ENCODE results near the gene IRF9. TPM values are rescaled to one million over a fixed set of nuclear protein-coding genes. Genes with fewer than 3 reads are reported as not detected.
A peak's percentile ranks its signal among the peaks of the same experiment; 100 is the strongest.

IRF9 gene
- total and polyA plus RNA-seq, 2 of the 13 experiments (the other 11 are each of a cell fraction or from before 2014, with no cell fraction given), result 14.9 to 49.7 TPM

DNA sequence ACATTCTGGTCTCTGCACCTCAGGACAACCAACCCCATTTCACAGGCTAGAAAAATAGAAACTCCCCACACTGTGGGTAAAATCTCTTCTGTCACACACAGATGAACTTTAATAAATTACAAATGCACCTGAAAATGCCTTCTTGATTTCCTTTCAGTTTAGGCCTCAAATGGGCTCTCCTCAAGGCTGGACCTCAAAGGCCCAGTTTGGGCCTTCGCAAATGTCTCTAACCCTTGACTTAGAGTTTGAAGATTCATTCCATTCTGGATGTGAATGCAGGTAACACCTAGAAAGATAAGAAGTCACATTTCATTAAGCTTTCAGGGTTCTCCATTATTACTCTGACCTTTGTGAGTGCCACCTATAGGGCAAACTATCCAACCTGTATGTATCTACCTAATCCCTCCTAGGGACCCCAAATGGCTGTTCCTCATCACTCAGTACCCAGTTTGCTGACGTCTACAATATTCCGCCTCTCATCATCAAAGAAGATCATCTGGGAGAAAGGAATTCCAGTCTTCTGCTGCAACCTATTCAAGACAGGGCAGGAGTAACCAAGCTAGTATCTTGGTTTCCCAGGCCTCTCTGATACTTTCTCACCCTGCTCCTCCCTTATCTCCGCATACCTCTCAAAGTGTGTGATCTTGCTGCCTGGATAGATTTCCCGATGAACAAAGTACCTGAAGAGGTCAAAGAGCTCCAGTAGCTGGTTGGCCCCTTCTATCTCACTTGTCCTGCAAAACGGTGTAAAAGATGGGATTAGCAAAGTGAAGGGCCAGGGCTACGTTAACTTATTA is 53.0 kb downstream of the IRF9 start:
- no peaks in the 10 kb centered on the region; a peak in 1 of 5 replicates for H3K27me3 ChIP-seq (ENCODE audit: control insufficient read depth in 1 of 2, insufficient read depth in 2 of 2, low read length in 2 of 2)
- WGBS (ENCODE audit: low lambda C conversion rate), result 86% methylated on average over 7 of the region's 7 CpGs
- intact Hi-C loops (cut with micrococcal nuclease; ENCODE audit: unreplicated experiment), result loop anchor here (1.0 kb wide), 3 partner anchors 18 to 73 kb away; partner anchors contain the start of genes EMC9 and IRF9
- H3K27ac ChIP-seq (ENCODE audit: extremely low read length, insufficient read depth, low read length), result peak overlapping the region; percentile 85
- TSS peak; percentile 95 for BruUV-seq (replicated peaks)
- no peak for ATAC-seq
- H3K9ac ChIP-seq (ENCODE audit: insufficient read depth, low read depth, low read length), result peak overlapping the region; percentile 94
- in situ Hi-C loops (cut with HindIII; ENCODE audit: extremely low pct_ligation_motif_present, low pct_unique_long_range_greater_than_20kb), result no loop called here
- H3K4me2 ChIP-seq (ENCODE audit: low read depth, low read length), result peak overlapping the region; percentile 93
- H4K20me1 ChIP-seq (ENCODE audit: insufficient read depth, low read length), result no peaks in the 10 kb centered on the region
- peak overlapping the region; percentile 71 to 98 (median 87) for H3K4me3 ChIP-seq (replicated peaks in 1 of 3; ENCODE audit: insufficient read depth in 1 of 3, low read depth in 2 of 3, low read length in 3 of 3)
- H3K4me1 ChIP-seq (ENCODE audit: insufficient read depth, low read length), result peaks cover 39% of the 10 kb centered on the region
- POLR2A ChIA-PET, result interaction anchor here (0.7 to 8.1 kb wide), 49 partner anchors 9 to 1236 kb away, joined by 3 to 230 read pairs (median 8); partner anchors contain the start of genes CBLN3, CIDEB, DCAF11 and DHRS1
- DNase-seq (ENCODE audit: low spot score), result peak; percentile 42
- peak overlapping the region; percentile 12 for H2AFZ ChIP-seq (ENCODE audit: low read length)
- no peak for FAIRE-seq
- H3K36me3 ChIP-seq (replicated peaks in 1 of 2; ENCODE audit: control insufficient read depth in 1 of 2, insufficient read depth in 2 of 2, low read length in 2 of 2), result peaks cover 20 to 35% of the 10 kb centered on the region in 2 experiments
- CTCF ChIA-PET (ENCODE audit: low intra/inter-chr PET ratio, low total read pairs), result interaction anchor here (1.3 to 2.1 kb wide), 2 partner anchors 83 to 85 kb away, joined by 4 to 9 read pairs; partner anchors contain the start of genes DHRS1 and NOP9
- peaks cover 3% of the 10 kb centered on the region for H3K79me2 ChIP-seq (ENCODE audit: insufficient read depth, low read length)
- no peaks in the 10 kb centered on the region for H3K9me3 ChIP-seq (ENCODE audit: low read length)
- TF ChIP-seq FIP1L1 (IDR thresholded peaks at IDR 0.05; ENCODE audit: borderline replicate concordance, insufficient read depth, low read depth, low read length) (no peak), SP1 (IDR thresholded peaks at IDR 0.05) (no peak), SP1 (CRISPR knock-in tag; IDR thresholded peaks at IDR 0.05) (no peak), ZNF747 (CRISPR knock-in tag; IDR thresholded peaks at IDR 0.05; ENCODE audit: borderline replicate concordance) (peak; percentile 70), ZNF629 (CRISPR knock-in tag; conservative IDR thresholded peaks at IDR 0.05) (0 out of 2 replicates have a peak, but pooled peaks have one; percentile 0), SNAI1 (CRISPR knock-in tag; IDR thresholded peaks at IDR 0.05; ENCODE audit: borderline replicate concordance) (0 out of 2 replicates have a peak, but pooled peaks have one; percentile 38), ZNF7 (CRISPR knock-in tag; IDR thresholded peaks at IDR 0.05) (0 out of 2 replicates have a peak, but pooled peaks have one; percentile 46), WIZ (CRISPR knock-in tag; IDR thresholded peaks at IDR 0.05) (peak; percentile 16; the same call in 1 of the 2 replicates), TEAD2 (CRISPR knock-in tag; IDR thresholded peaks at IDR 0.05) (no peak), SUZ12 (IDR thresholded peaks at IDR 0.05; ENCODE audit: low read depth, low read length) (0 out of 2 replicates have a peak, but pooled peaks have one; percentile 4), HNRNPUL1 (IDR thresholded peaks at IDR 0.05; ENCODE audit: low read depth, low read length) (no peak), ZNF781 (CRISPR knock-in tag; IDR thresholded peaks at IDR 0.05; ENCODE audit: borderline replicate concordance, not compliant biosample characterization) (peak; percentile 14)
- TF ChIP-seq, protein P1, sequence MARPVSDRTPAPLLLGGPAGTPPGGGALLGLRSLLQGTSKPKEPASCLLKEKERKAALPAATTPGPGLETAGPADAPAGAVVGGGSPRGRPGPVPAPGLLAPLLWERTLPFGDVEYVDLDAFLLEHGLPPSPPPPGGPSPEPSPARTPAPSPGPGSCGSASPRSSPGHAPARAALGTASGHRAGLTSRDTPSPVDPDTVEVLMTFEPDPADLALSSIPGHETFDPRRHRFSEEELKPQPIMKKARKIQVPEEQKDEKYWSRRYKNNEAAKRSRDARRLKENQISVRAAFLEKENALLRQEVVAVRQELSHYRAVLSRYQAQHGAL (CRISPR knock-in tag; IDR thresholded peaks at IDR 0.05; ENCODE audit: not compliant biosample characterization), result peak; percentile 4
- TF ChIP-seq, protein P2, sequence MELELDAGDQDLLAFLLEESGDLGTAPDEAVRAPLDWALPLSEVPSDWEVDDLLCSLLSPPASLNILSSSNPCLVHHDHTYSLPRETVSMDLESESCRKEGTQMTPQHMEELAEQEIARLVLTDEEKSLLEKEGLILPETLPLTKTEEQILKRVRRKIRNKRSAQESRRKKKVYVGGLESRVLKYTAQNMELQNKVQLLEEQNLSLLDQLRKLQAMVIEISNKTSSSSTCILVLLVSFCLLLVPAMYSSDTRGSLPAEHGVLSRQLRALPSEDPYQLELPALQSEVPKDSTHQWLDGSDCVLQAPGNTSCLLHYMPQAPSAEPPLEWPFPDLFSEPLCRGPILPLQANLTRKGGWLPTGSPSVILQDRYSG (CRISPR knock-in tag; IDR thresholded peaks at IDR 0.05), result 0 out of 2 replicates have a peak, but pooled peaks have one; percentile 0
- TF ChIP-seq, protein P3, sequence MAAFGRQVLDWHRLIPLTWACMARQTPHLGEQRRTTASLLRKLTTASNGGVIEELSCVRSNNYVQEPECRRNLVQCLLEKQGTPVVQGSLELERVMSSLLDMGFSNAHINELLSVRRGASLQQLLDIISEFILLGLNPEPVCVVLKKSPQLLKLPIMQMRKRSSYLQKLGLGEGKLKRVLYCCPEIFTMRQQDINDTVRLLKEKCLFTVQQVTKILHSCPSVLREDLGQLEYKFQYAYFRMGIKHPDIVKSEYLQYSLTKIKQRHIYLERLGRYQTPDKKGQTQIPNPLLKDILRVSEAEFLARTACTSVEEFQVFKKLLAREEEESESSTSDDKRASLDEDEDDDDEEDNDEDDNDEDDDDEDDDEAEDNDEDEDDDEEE (CRISPR knock-in tag; IDR thresholded peaks at IDR 0.05), result 0 out of 2 replicates have a peak, but pooled peaks have one; percentile 13
- TF ChIP-seq, protein P4, sequence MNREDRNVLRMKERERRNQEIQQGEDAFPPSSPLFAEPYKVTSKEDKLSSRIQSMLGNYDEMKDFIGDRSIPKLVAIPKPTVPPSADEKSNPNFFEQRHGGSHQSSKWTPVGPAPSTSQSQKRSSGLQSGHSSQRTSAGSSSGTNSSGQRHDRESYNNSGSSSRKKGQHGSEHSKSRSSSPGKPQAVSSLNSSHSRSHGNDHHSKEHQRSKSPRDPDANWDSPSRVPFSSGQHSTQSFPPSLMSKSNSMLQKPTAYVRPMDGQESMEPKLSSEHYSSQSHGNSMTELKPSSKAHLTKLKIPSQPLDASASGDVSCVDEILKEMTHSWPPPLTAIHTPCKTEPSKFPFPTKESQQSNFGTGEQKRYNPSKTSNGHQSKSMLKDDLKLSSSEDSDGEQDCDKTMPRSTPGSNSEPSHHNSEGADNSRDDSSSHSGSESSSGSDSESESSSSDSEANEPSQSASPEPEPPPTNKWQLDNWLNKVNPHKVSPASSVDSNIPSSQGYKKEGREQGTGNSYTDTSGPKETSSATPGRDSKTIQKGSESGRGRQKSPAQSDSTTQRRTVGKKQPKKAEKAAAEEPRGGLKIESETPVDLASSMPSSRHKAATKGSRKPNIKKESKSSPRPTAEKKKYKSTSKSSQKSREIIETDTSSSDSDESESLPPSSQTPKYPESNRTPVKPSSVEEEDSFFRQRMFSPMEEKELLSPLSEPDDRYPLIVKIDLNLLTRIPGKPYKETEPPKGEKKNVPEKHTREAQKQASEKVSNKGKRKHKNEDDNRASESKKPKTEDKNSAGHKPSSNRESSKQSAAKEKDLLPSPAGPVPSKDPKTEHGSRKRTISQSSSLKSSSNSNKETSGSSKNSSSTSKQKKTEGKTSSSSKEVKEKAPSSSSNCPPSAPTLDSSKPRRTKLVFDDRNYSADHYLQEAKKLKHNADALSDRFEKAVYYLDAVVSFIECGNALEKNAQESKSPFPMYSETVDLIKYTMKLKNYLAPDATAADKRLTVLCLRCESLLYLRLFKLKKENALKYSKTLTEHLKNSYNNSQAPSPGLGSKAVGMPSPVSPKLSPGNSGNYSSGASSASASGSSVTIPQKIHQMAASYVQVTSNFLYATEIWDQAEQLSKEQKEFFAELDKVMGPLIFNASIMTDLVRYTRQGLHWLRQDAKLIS (CRISPR knock-in tag; IDR thresholded peaks at IDR 0.05), result peak; percentile 30; the same call in 1 of the 2 replicates

Measured in HepG2 (cell line).